Spleen (tissue), 11 donors: Measurements from ENCODE around the gene BTRC. TPM values are rescaled to one million over a fixed set of nuclear protein-coding genes. Genes with fewer than 3 reads are reported as not detected.

ENCODE experiments used
- DNase-seq: peaks from one replicate; pipeline ENCODE4 v3.0.0-alpha.2; 2020
- H3K27ac ChIP-seq, 8 donors: fragments of 200-600 bp; sonication (generic) in 7 of 8; 1 replicate in 4 of 8; 2 replicates in 4 of 8; pipeline versions ENCODE4 v1.5.0 to v1.8.0; 2016 to 2021; ENCODE audit warnings: inconsistent platforms in 4 of 8, mild to moderate bottlenecking in 4 of 8, moderate library complexity in 1 of 8
- H3K27me3 ChIP-seq, 7 donors: fragments of 200-600 bp; sonication (generic) in 6 of 7; replicated peaks in 1 of 7; 1 replicate in 4 of 7; 2 replicates in 3 of 7; pipeline versions ENCODE4 v1.5.0 to v1.8.0; 2016 to 2021; ENCODE audit warnings: inconsistent platforms in 3 of 7, mild to moderate bottlenecking in 1 of 7
- H3K36me3 ChIP-seq, 6 donors: fragments of 200-600 bp; sonication (generic) in 5 of 6; 1 replicate in 4 of 6; 2 replicates in 2 of 6; pipeline versions ENCODE4 v1.5.0 to v1.8.0; 2016 to 2021; ENCODE audit warnings: inconsistent platforms in 2 of 6
- H3K4me1 ChIP-seq, 6 donors: fragments of 200-600 bp; sonication (generic) in 5 of 6; 1 replicate in 3 of 6; 2 replicates in 3 of 6; pipeline versions ENCODE4 v1.5.0 to v1.8.0; 2016 to 2021; ENCODE audit warnings: inconsistent platforms in 3 of 6
- H3K4me3 ChIP-seq, 8 donors: fragments of 200-600 bp; sonication (generic) in 7 of 8; 1 replicate in 4 of 8; 2 replicates in 4 of 8; pipeline versions ENCODE4 v1.5.0 to v1.8.0; 2016 to 2021; ENCODE audit warnings: inconsistent platforms in 4 of 8, mild to moderate bottlenecking in 4 of 8, moderate library complexity in 2 of 8
- H3K9me3 ChIP-seq, 8 donors: fragments of 200-600 bp; sonication (generic) in 7 of 8; 1 replicate in 4 of 8; 2 replicates in 4 of 8; pipeline versions ENCODE4 v1.5.0 to v1.8.0; 2016 to 2021; ENCODE audit warnings: inconsistent platforms in 4 of 8
- POLR2A ChIP-seq, 3 donors: fragments of 450-650 bp; IDR thresholded peaks; one replicate each; pipeline ENCODE4 v1.5.1; 2017; ENCODE audit warnings: antibody characterized with exemption in 3 of 3, mild to moderate bottlenecking in 1 of 3
- POLR2AphosphoS5 ChIP-seq, 3 donors: sonication (generic); formaldehyde crosslinking; IDR thresholded peaks; one replicate each; pipeline ENCODE4 v1.5.1; 2017; ENCODE audit warnings: antibody characterized with exemption in 3 of 3
- WGBS, 5 donors: extraction: QIAGEN DNeasy Blood & Tissue Kit in 3 of 5; methylation state at CpG; one replicate each; pipeline versions ENCODE4 v1.1.5 to v1.1.7; 2013 to 2018; 5-methylcytosine and 5-hydroxymethylcytosine counted together
- intact Hi-C: fragments of 100-400 bp; cut with DNase I; formaldehyde crosslinking; loops from one replicate; pipeline ENCODE4 v1.15.0; 2023; ENCODE audit warnings: low total_unique reads
- polyA plus RNA-seq, 3 donors: library from polyadenylated mRNA; stranded (reverse); fragments of 200-250 nt; gene quantifications; one replicate each; pipeline ENCODE4 v1.2.1, GENCODE V29; 2013
- total RNA-seq, 7 donors: library from RNA; depleted of rRNA in 3 of 7; stranded (reverse); fragments of >200 nt in 3 of 7; fragmentation: NEBNext Ultra II Directional in 4 of 7; extraction: Animal tissue kit (Norgen Biotek cat#: 25700) in 4 of 7; gene quantifications; one replicate each; pipeline versions ENCODE4 v1.1.0 to v1.2.1, GENCODE V29; 2016 to 2021
- TF ChIP-seq, protein P1 (sequence below), 11 experiments: fragments of 200-600 bp in 7 of 11; fragments of 450-650 bp in 4 of 11; sonication (generic) in 4 of 11; IDR thresholded peaks in 8 of 11; conservative IDR thresholded peaks in 3 of 11; 1 replicate in 7 of 11; 2 replicates in 4 of 11; pipeline versions ENCODE4 v1.4.0 to v1.8.0; 2016 to 2021; ENCODE audit warnings: antibody characterized with exemption in 11 of 11, inconsistent platforms in 4 of 11, mild to moderate bottlenecking in 1 of 11
- donor health status: healthy with polysubstance abuse.
- donor health status: DM: no; HTN: no; CAD: no; lungs with moderate emphysema.
- donor health status: DM: no; HTN: no; CAD: no.
- donor health status: Bipolar disorder and iron deficiency.
- donor health status: healthy.
- donor health status: DM: no; HTN: no; CAD: no.
- donor health status: DM: yes; HTN: yes; CAD: no.

Gene BTRC
- total and polyA plus RNA-seq, 10 donors, result 2.7 to 23.9 (median 19.3) TPM

DNA sequence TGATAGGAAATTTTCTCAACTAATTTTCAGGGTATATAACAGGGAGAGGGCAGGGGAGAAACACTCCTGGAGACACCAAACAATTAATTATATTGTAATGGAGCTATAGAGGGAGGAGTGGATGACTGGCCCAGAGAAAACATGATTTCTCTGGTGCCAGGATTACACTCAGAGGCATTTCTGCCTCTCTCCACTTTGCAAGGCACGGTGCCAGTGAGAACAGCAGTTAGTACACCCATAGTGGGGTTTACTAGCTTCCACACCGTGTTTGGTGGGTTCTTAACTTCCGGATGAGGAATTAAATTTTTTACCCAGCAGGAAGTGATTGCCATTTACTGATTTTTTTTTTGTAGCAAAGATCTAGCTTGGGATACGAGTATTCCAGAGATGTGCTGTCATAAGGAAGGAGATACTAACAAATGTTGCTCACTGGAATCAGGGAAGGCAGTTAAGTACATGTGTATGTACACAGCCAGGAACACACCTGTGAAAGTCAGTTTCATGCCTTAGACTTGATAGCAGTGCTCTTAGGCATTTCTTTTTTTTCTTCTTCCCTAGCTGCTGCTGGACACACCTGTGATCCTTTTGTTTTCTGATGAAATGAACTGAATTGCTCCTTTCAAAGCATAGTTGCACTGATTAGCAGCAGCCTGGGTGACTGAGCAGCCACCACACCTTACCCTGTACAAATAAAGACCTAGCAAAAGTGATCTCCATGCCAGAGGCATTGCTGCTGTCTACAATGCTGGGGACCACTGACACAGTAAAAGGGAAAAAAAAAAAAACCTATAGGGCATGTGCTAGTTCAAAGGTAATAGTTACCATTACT, 176.0 kb downstream of the BTRC start:
- Histone ChIP-seq H3K27me3 (no peaks in the 10 kb centered on the region), H3K9me3 (no peaks in the 10 kb centered on the region), H3K4me1 (no peaks in the 10 kb centered on the region), H3K36me3 (peaks cover 0 to 71% (median 14%) of the 10 kb centered on the region in 6 donors), H3K27ac (no peak overlapping the region), H3K4me3 (no peak overlapping the region)
- TF ChIP-seq, protein P1, sequence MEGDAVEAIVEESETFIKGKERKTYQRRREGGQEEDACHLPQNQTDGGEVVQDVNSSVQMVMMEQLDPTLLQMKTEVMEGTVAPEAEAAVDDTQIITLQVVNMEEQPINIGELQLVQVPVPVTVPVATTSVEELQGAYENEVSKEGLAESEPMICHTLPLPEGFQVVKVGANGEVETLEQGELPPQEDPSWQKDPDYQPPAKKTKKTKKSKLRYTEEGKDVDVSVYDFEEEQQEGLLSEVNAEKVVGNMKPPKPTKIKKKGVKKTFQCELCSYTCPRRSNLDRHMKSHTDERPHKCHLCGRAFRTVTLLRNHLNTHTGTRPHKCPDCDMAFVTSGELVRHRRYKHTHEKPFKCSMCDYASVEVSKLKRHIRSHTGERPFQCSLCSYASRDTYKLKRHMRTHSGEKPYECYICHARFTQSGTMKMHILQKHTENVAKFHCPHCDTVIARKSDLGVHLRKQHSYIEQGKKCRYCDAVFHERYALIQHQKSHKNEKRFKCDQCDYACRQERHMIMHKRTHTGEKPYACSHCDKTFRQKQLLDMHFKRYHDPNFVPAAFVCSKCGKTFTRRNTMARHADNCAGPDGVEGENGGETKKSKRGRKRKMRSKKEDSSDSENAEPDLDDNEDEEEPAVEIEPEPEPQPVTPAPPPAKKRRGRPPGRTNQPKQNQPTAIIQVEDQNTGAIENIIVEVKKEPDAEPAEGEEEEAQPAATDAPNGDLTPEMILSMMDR (IDR thresholded peaks at IDR 0.05 in 8 of 11, conservative IDR thresholded peaks at IDR 0.05 in 3 of 11), result no peak
- TF ChIP-seq POLR2A (IDR thresholded peaks at IDR 0.05) (no peak), POLR2AphosphoS5 (IDR thresholded peaks at IDR 0.05) (no peak)
- intact Hi-C loops, result no loop called here
- no peak for DNase-seq
- 65 to 75% (median 74%) methylated on average over 4 of the region's 4 CpGs for WGBS, 5 donors

DNA sequence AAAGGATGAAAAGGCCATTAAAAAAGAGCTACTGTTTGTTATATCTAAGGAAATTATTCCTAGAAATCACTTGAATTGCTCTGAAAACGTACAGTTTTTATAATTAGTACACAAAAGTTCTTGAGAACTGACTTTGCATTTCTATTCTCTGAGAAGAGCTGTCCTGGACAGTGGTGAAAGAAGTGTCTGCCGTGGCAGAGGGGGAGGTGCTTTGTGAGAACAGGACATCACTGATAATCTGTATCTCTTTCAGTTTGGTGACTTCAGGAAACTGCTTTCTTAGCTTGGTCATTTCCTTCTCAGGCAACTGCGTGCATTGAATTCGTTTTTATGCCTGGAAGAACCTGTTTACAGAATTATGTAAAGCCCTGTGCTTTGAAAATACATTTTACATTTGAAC, 182.0 kb downstream of the BTRC start:
- Histone ChIP-seq H3K27me3 (no peaks in the 10 kb centered on the region), H3K36me3 (peaks cover 0 to 92% (median 30%) of the 10 kb centered on the region in 6 donors), H3K27ac (no peak overlapping the region), H3K4me3 (no peak overlapping the region), H3K4me1 (peaks cover 0 to 2% (median 0%) of the 10 kb centered on the region in 6 donors), H3K9me3 (no peaks in the 10 kb centered on the region)
- DNase-seq, result no peak
- WGBS, 5 donors, result 21 to 36% (median 31%) methylated on average over 4 of the region's 4 CpGs
- TF ChIP-seq, protein P1 (IDR thresholded peaks at IDR 0.05 in 8 of 11, conservative IDR thresholded peaks at IDR 0.05 in 3 of 11), result no peak
- TF ChIP-seq POLR2AphosphoS5 (IDR thresholded peaks at IDR 0.05) (no peak), POLR2A (IDR thresholded peaks at IDR 0.05) (no peak)
- intact Hi-C loops, result no loop called here

DNA sequence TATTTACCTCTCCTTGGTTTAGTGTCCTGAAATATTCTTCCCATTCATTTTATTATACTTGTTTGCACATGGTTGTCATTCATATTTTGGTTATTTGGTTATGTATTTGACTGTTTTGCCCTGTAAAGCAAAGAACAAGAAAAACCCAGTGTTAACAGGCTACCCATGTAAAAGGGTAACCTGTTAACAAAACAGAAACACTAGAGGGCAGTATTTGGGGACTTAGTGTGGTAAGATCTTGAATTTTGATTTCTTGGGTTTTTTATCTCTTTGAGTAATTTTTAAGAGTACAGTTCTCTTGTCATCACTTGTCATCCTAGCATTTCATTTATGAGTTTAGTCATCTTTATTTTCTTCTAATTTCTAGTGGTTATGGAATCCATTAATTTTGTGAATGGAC, 182.8 kb downstream of the BTRC start:
- TF ChIP-seq, protein P1 (IDR thresholded peaks at IDR 0.05 in 8 of 11, conservative IDR thresholded peaks at IDR 0.05 in 3 of 11), result peak in 8 of 11 experiments; percentile 12 to 60 (median 39)
- TF ChIP-seq POLR2AphosphoS5 (IDR thresholded peaks at IDR 0.05), result no peak
- no peak for TF ChIP-seq POLR2A (IDR thresholded peaks at IDR 0.05)
- no peak overlapping the region for H3K4me3 ChIP-seq
- H3K9me3 ChIP-seq, result no peaks in the 10 kb centered on the region
- intact Hi-C loops, result no loop called here
- peaks cover 0 to 2% (median 0%) of the 10 kb centered on the region in 6 donors for H3K4me1 ChIP-seq
- H3K27me3 ChIP-seq, result no peaks in the 10 kb centered on the region
- no peak overlapping the region for H3K27ac ChIP-seq
- DNase-seq, result no peak
- H3K36me3 ChIP-seq, result peaks cover 0 to 87% (median 26%) of the 10 kb centered on the region in 6 donors

DNA sequence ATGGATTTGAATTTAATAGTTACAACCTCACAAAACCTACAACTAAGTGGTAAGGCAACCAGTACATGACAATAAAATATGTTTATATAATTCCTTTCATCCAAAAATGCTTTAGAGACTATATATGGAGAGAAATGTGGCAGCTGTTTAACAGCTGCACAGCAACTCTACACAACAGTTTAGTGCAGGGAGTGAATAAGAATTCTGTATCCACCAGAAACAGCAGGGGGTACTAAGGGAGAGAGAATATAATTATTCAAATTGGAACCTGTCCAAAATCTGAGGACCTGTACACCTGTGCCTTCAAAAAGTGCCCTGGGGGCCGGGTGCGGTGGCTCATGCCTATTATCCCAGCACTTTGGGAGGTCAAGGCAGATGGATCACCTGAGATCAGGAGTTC, 184.5 kb downstream of the BTRC start:
- intact Hi-C loops, result no loop called here
- H3K9me3 ChIP-seq, result no peaks in the 10 kb centered on the region
- 93 to 100% (median 95%) methylated on average over 2 of the region's 2 CpGs for WGBS, 5 donors
- peaks cover 0 to 2% (median 0%) of the 10 kb centered on the region in 6 donors for H3K4me1 ChIP-seq
- H3K4me3 ChIP-seq, result no peak overlapping the region
- no peak for DNase-seq
- TF ChIP-seq POLR2AphosphoS5 (IDR thresholded peaks at IDR 0.05) (no peak), POLR2A (IDR thresholded peaks at IDR 0.05) (no peak)
- TF ChIP-seq, protein P1 (IDR thresholded peaks at IDR 0.05 in 8 of 11, conservative IDR thresholded peaks at IDR 0.05 in 3 of 11), result no peak
- H3K36me3 ChIP-seq, result peaks cover 0 to 80% (median 22%) of the 10 kb centered on the region in 6 donors
- H3K27ac ChIP-seq, result no peak overlapping the region
- no peaks in the 10 kb centered on the region for H3K27me3 ChIP-seq
